Stimulated activated CD8-positive, alpha-beta memory T cell treated with anti-CD3 and anti-CD28 coated beads, Interleukin-12 subunit alpha, Interleukin-12 subunit beta, amount 100 ng/mL, for 1 hour (primary cell): Measurements from ENCODE around the gene STOML1.
"Not testable (repeated sequence)": the region's sequence is repeated elsewhere in the genome, so short reads cannot be mapped to it uniquely, and the experiment has no call there.

Experiments
- DNase-seq: peaks from one replicate; pipeline ENCODE4 v3.0.0-alpha.2; 2020; ENCODE audit warnings: low read depth

Gene STOML1

DNA sequence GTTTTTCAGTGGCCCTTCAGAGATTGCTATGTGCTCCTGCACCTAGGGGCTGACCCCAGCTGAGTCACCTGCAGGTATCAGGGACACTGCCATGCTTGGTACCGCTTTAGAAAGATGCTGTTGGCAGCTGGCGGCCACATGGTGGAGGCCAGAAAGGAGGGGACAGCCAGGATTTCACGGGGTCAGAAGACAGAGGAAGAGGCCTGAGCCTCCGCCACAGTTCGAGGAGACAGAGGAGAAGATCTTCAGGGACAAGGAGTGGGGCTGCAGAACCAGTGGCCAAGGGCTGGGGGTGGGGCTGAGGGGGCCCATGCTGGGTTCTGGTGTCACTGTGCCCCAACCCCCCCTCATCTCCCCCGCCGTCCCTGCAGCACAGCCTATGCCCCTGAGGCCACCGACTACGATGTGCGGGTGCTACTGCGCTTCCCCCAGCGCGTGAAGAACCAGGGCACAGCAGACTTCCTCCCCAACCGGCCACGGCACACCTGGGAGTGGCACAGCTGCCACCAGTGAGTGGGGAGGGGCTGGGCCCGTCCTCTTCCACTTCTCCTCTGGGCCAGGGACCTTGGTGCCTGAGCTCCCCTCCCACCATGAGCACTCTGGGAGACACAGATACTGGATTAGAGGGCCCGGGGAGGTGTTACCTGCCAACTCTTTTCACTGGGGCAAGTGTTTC, 45.9 kb downstream of the STOML1 start:
- no peak for DNase-seq

DNA sequence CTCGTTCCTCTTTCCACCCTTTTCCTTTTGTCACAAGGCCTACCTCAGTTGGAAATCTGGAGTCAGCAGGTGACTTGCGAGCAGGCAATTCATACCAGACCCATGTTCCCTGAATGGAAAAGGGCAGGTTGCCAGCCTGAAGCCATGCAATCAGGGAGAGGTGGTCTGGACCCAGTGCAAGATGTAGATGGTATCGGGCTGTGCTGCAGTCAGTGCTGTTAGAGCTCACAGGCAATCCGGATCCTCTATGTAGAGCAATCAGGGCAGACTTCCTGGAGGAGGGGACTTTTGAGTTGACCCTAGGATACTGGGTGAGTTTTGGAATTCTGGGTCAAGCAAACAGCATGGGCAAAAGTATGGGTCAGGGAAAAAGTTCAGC, 47.0 kb downstream of the STOML1 start:
- DNase-seq, result no peak

DNA sequence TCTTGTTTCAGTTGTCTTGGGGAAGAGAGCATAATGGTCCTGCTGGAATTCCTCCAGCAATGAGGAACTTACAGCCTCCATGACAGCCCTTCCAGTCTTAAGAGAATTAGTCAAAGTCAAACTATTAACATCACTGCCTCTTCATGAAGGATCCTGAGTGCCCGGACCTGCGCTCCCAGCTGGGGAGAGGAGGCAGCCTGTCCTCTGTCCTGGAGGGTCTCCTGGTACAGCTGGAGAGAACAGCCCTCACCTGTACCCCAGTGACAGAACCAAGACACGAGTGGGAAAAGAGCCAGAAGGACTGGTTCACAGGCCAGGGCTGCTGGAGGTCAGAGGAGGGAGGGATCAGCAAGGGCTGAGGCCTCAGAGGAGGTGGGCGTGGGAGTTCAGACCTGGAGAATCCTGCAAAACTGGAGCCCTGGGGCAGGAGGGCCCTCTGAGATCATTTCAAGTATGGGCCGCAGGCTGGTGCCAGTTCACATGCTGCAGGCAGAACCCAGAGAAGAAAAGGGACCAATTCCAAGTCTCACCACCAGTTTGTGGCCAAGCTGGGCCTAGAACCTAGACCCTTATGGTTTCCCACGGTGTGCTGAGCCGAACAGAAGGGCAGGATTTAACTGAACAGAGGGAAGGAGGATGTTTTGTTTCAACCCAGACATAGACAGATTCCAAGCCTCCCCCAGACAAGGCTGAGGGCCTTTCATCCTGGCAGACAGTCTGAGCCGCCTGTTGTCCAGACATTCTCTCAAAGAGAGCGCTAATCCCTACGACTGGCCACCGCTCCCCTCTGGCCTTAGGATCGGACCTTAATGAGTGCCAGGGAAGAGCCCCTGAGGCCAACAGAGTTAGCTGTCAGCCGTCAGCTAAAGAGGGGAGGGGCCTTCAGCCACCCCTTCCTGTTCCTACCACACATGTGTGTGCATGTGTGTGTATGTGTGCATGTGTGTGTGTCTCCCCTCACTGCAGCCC, 47.6 kb downstream of the STOML1 start:
- no peak for DNase-seq

DNA sequence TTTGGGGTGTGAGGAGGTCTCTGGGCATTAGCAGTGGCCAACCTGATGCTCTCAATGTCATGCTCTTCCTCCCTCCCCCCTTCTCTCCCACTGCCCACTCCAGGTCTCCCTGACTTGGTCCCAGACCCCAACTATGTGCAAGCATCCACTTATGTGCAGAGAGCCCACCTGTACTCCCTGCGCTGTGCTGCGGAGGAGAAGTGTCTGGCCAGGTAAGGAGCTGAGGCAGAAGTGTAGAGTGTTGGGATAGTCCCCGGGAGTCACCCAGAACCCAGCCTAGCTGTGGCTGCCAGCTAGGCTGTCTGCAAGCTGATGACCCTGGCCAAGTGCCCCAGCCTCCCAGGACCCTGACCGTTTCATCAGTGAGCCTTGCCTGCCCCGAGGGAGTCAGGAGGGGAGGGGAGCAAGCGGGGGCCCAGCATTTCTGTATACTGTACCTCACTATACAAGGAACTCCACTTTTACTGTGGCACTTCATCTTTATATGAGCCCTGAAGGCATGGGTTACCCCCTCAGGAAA, 49.3 kb downstream of the STOML1 start:
- DNase-seq, result no peak

GRCh38 chr15:73941871-73942635, 50.0 kb downstream of the STOML1 start:
- no peak for DNase-seq

DNA sequence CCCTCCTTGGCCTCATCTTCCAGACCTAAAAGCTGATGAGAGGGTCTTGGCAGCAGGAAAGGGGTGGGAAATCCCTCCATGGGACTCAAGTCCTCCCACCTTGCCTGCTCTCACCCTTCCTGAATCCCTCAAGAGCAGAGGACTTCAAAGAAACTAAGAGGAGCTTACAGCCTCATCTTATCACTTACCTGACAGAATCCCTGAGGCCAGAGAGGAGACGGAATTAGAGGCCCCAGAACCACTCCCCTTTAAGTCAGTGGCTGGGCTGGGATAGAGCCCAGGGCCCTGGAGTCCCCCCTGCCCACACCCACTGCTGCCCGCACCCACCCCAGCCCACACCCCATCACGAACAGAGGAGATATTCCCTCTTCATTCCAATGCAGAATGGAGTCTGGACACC, 50.6 kb downstream of the STOML1 start:
- no peak for DNase-seq

DNA sequence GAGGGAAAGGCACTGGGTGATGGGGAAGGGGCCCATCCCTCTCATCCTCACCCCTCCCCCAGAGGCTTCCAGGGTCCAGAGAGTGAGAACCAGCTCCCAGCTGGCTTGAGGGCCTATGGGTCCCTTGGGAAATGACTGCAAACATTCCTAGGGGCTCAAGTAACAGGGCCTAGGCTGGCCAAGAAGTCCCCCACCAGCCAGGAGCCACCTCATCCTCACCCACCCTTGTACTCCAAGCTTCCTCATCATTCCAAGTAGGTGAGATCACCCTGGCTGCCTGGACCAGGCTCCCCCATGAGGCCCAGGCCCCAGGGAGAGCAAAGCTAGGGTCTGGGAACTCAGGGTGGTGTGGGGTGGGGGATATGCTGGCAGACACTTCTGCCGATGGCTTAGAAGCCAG, 51.1 kb downstream of the STOML1 start:
- no peak for DNase-seq

GRCh38 chr15:73940061-73940981, 51.8 kb downstream of the STOML1 start:
- DNase-seq, result no peak

GRCh38 chr15:73939138-73939537, 53.0 kb downstream of the STOML1 start:
- DNase-seq, result no peak

DNA sequence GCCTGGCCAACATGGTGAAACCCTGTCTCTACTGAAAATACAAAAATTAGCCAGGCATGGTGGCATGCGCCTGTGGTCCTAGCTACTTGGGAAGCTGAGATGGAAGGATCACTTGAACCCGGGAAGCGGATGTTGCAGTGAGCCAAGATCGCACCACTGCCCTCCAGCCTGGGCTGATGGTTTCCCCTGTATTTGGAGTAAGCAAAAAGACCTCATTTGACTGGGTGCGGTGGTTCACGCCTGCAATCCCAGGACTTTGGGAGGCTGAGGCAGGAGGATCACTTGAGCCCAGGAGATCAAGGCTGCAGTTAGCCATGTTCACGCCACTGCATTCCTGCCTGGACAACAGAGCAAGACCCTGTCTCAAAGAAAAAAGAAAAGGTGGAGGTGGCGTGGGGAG, 53.6 kb downstream of the STOML1 start:
- DNase-seq, result not testable (repeated sequence)

- DNase-seq, result no peak
These were observed 54.4 kb downstream of the STOML1 start for GRCh38 chr15:73937726-73938125.

DNA sequence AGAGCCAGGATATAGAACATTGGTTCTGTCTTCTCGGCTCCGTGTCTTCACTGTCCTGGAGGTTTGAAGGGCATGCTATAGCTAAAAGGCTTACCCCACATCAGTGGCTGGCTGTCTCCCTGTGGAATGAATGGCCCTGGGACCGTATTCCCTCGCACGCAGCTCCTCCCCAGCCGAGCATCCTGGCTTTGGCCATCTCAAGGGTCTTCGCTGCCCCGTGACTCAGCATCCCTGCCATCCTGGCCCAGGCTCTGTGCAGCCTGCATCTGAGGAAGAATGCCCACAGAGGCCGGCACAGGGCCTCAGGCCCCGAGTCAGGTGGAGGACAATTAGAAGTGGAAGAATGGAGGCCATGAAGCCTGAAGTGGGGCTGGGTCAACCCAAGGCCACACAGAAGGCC, 54.8 kb downstream of the STOML1 start:
- no peak for DNase-seq

GRCh38 chr15:73936588-73937290, 55.4 kb downstream of the STOML1 start:
- DNase-seq, result no peak

DNA sequence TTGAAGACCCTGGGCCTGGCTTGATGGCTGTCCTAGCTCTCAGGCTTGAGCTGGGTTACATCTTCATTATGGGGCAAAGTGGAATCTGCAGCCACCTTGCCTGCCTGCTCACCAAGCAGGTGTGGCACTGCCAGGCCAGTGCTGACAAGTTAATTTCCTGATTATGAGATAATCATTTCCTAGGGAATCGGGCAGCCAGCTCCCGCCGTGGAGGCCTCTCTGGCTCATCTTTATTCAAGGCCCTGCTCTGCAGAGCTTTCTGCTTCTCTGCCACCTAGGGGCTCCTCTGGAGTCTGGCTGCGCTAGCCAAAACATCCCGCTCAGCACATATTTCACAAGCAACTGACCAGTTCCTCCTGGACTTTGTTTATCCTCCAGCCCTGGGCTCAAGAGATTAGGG, 55.9 kb downstream of the STOML1 start:
- no peak for DNase-seq

DNA sequence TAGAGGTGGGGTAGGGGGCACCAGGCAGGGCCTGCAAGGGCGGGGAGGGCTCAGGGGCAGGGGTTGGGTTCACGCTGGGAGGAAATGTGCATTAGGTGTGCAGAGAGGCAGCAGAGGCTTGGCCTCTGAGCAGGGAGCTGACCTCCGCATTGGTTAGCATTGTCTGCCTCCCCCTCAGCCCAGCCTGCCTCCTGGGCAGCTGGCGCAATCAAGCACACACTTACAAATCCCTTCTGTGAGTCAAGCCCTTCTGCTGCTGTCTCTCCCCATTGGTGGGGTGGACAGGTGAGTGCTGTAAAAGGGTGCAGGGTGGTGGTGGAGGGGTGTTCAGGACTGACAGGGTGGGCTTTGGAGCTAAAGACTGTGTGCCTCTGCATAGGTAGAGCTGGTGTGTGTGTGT, 56.5 kb downstream of the STOML1 start:
- no peak for DNase-seq

GRCh38 chr15:73934281-73934680, 57.8 kb downstream of the STOML1 start:
- DNase-seq, result no peak

- DNase-seq, result no peak
These were observed 59.5 kb downstream of the STOML1 start for GRCh38 chr15:73932381-73933191.

DNA sequence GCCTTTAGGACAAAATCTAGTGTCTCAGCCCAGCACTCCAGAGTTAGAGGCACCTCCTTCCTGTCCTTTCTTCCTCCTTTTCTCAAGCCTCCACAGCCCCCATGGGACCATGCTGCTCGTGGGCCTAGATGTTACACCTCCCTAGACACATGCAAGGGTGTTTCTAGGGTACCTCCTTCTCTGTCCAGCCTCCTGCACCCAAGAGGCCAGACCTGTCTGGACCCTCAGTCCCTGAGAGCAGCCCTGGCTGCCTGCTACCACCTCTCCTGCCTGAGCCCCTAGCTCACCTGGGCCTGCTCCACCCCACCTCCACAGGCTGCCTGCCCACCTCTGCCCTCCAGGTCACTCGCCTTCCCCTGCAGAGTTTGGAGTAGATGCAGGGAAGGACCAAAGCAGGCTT, 60.7 kb downstream of the STOML1 start:
- DNase-seq, result no peak

GRCh38 chr15:73930790-73931281, 61.3 kb downstream of the STOML1 start:
- DNase-seq, result no peak

- DNase-seq, result no peak
These were observed 61.7 kb downstream of the STOML1 start for GRCh38 chr15:73930371-73930770.
